ENCODE data around the gene VASP. TPM values are rescaled to one million over a fixed set of nuclear protein-coding genes. Genes with fewer than 3 reads are reported as not detected.

VASP gene
- total and polyA plus RNA-seq, 2 of the 13 experiments (the other 11 are each of a cell fraction or from before 2014, with no cell fraction given): 41.8 to 67.1 TPM

DNA sequence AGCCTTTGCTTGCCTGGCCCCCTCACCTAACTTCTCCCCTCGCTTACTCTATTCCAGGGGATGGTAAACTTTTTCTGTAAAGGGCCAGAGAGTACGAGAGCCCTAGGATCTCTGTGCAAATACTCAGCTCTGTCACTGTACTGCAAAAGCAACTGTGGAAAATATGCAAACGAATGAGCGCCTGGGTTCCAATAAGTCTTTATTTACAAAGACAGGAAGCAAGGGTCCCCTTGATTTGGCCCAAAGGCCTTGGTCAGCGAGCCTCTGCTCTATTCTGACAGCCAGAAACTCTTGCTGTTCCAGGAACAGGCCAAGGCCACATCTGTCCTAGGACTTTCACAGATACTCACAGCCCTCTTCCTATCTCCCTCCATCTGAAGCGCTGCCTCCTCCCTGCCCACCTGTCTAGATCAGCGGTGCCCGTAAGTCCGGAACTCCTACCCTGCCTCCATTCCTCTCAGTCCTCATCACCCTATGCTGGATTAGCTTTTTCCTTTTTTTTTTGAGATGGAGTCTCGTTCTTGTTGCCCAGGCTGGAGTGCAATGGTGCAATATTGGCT, 40.0 kb downstream of the VASP start (continued):
- TF ChIP-seq, protein P1, sequence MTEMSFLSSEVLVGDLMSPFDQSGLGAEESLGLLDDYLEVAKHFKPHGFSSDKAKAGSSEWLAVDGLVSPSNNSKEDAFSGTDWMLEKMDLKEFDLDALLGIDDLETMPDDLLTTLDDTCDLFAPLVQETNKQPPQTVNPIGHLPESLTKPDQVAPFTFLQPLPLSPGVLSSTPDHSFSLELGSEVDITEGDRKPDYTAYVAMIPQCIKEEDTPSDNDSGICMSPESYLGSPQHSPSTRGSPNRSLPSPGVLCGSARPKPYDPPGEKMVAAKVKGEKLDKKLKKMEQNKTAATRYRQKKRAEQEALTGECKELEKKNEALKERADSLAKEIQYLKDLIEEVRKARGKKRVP (CRISPR knock-in tag; IDR thresholded peaks at IDR 0.05): no peak
- TF ChIP-seq, protein P2, sequence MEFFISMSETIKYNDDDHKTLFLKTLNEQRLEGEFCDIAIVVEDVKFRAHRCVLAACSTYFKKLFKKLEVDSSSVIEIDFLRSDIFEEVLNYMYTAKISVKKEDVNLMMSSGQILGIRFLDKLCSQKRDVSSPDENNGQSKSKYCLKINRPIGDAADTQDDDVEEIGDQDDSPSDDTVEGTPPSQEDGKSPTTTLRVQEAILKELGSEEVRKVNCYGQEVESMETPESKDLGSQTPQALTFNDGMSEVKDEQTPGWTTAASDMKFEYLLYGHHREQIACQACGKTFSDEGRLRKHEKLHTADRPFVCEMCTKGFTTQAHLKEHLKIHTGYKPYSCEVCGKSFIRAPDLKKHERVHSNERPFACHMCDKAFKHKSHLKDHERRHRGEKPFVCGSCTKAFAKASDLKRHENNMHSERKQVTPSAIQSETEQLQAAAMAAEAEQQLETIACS (CRISPR knock-in tag; IDR thresholded peaks at IDR 0.05): no peak
- no peak for TF ChIP-seq GFI1 (CRISPR knock-in tag; IDR thresholded peaks at IDR 0.05; ENCODE audit: borderline replicate concordance)
- TF ChIP-seq, protein P3, sequence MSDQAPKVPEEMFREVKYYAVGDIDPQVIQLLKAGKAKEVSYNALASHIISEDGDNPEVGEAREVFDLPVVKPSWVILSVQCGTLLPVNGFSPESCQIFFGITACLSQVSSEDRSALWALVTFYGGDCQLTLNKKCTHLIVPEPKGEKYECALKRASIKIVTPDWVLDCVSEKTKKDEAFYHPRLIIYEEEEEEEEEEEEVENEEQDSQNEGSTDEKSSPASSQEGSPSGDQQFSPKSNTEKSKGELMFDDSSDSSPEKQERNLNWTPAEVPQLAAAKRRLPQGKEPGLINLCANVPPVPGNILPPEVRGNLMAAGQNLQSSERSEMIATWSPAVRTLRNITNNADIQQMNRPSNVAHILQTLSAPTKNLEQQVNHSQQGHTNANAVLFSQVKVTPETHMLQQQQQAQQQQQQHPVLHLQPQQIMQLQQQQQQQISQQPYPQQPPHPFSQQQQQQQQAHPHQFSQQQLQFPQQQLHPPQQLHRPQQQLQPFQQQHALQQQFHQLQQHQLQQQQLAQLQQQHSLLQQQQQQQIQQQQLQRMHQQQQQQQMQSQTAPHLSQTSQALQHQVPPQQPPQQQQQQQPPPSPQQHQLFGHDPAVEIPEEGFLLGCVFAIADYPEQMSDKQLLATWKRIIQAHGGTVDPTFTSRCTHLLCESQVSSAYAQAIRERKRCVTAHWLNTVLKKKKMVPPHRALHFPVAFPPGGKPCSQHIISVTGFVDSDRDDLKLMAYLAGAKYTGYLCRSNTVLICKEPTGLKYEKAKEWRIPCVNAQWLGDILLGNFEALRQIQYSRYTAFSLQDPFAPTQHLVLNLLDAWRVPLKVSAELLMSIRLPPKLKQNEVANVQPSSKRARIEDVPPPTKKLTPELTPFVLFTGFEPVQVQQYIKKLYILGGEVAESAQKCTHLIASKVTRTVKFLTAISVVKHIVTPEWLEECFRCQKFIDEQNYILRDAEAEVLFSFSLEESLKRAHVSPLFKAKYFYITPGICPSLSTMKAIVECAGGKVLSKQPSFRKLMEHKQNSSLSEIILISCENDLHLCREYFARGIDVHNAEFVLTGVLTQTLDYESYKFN (CRISPR knock-in tag; conservative IDR thresholded peaks at IDR 0.05): peak; percentile 16; the same call in 1 of the 2 replicates
- TF ChIP-seq RFX1 (IDR thresholded peaks at IDR 0.05): no peak
- TF ChIP-seq ADNP (CRISPR knock-in tag; IDR thresholded peaks at IDR 0.05): no peak
- TF ChIP-seq, protein P4, sequence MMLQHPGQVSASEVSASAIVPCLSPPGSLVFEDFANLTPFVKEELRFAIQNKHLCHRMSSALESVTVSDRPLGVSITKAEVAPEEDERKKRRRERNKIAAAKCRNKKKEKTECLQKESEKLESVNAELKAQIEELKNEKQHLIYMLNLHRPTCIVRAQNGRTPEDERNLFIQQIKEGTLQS (CRISPR knock-in tag; IDR thresholded peaks at IDR 0.05): no peak
- TF ChIP-seq EP300 (IDR thresholded peaks at IDR 0.05; ENCODE audit: low read depth in 2 of 2, low read length in 2 of 2): no peak
- TF ChIP-seq EP300 (CRISPR knock-in tag; IDR thresholded peaks at IDR 0.05; ENCODE audit: borderline replicate concordance): no peak
- no peak for TF ChIP-seq HDAC1 (CRISPR knock-in tag; IDR thresholded peaks at IDR 0.05)
- TF ChIP-seq, protein P5, sequence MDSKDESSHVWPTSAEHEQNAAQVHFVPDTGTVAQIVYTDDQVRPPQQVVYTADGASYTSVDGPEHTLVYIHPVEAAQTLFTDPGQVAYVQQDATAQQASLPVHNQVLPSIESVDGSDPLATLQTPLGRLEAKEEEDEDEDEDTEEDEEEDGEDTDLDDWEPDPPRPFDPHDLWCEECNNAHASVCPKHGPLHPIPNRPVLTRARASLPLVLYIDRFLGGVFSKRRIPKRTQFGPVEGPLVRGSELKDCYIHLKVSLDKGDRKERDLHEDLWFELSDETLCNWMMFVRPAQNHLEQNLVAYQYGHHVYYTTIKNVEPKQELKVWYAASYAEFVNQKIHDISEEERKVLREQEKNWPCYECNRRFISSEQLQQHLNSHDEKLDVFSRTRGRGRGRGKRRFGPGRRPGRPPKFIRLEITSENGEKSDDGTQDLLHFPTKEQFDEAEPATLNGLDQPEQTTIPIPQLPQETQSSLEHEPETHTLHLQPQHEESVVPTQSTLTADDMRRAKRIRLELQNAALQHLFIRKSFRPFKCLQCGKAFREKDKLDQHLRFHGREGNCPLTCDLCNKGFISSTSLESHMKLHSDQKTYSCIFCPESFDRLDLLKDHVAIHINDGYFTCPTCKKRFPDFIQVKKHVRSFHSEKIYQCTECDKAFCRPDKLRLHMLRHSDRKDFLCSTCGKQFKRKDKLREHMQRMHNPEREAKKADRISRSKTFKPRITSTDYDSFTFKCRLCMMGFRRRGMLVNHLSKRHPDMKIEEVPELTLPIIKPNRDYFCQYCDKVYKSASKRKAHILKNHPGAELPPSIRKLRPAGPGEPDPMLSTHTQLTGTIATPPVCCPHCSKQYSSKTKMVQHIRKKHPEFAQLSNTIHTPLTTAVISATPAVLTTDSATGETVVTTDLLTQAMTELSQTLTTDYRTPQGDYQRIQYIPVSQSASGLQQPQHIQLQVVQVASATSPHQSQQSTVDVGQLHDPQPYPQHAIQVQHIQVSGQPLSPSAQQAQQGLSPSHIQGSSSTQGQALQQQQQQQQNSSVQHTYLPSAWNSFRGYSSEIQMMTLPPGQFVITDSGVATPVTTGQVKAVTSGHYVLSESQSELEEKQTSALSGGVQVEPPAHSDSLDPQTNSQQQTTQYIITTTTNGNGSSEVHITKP (CRISPR knock-in tag; IDR thresholded peaks at IDR 0.05; ENCODE audit: low read depth): no peak; the same call in 1 of the 2 replicates
- 0 out of 2 replicates have a peak, but pooled peaks have one; percentile 13 for TF ChIP-seq ZMYM3 (CRISPR knock-in tag; IDR thresholded peaks at IDR 0.05)
- TF ChIP-seq ZBTB3 (CRISPR knock-in tag; IDR thresholded peaks at IDR 0.05; ENCODE audit: borderline replicate concordance, low read depth): no peak
- TF ChIP-seq SNAPC2 (CRISPR knock-in tag; IDR thresholded peaks at IDR 0.05): no peak
- TF ChIP-seq, protein P6, sequence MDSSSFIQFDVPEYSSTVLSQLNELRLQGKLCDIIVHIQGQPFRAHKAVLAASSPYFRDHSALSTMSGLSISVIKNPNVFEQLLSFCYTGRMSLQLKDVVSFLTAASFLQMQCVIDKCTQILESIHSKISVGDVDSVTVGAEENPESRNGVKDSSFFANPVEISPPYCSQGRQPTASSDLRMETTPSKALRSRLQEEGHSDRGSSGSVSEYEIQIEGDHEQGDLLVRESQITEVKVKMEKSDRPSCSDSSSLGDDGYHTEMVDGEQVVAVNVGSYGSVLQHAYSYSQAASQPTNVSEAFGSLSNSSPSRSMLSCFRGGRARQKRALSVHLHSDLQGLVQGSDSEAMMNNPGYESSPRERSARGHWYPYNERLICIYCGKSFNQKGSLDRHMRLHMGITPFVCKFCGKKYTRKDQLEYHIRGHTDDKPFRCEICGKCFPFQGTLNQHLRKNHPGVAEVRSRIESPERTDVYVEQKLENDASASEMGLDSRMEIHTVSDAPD (CRISPR knock-in tag; IDR thresholded peaks at IDR 0.05): no peak
- no peak for TF ChIP-seq ZNF337 (CRISPR knock-in tag; IDR thresholded peaks at IDR 0.05; ENCODE audit: borderline replicate concordance, low read depth)
- no peak for TF ChIP-seq NBN (conservative IDR thresholded peaks at IDR 0.05)
- TF ChIP-seq ZNF766 (CRISPR knock-in tag; IDR thresholded peaks at IDR 0.05; ENCODE audit: borderline replicate concordance): no peak
- no peak for TF ChIP-seq ZMYM2 (CRISPR knock-in tag; IDR thresholded peaks at IDR 0.05)
